K562 (cell line): ENCODE data around the gene OCSTAMP. TPM values are rescaled to one million over a fixed set of nuclear protein-coding genes. Genes with fewer than 3 reads are reported as not detected.

Source experiments
- ATAC-seq: fragments of 200-7000 bp; cut with Tn5 transposase; 3 replicates; pipeline ENCODE4 v1.9.1; 2020; ENCODE audit warnings: moderate library complexity
- BruUV-seq: library from RNA; stranded (reverse); fragments of 400-500 nt; replicated peaks from 2 replicates; lab custom pipeline; 2021; lab: Mats Ljungman, UMichigan
- CTCF ChIA-PET: fragments of 300-600 bp; formaldehyde crosslinking; extraction: SDS; loops from one replicate; lab custom pipeline; 2021; ENCODE audit warnings: low intra/inter-chr PET ratio; lab: Yijun Ruan, JAX
- POLR2A ChIA-PET: fragments of 300-600, 350-650 bp; sonication (Branson Sonifier 250); formaldehyde crosslinking; extraction: SDS; loops from one replicate; lab custom pipeline; 2021; ENCODE audit warnings: antibody characterized with exemption, inconsistent platforms; lab: Yijun Ruan, JAX
- DNase-seq, 4 experiments: peaks; one replicate each; pipeline versions ENCODE4 v3.0.0 to v3.0.0-alpha.2; 2011 to 2018; ENCODE audit warnings: low spot score in 3 of 4, mixed read lengths in 3 of 4; ENCODE audit errors: extremely low read depth in 1 of 4
- FAIRE-seq: peaks from 2 replicates; lab custom pipeline; 2011; peaks lifted over from hg19 to GRCh38; lab: Jason Lieb, UNC
- H2AFZ ChIP-seq: 2 replicates; pipeline ENCODE4 v1.6.0; 2011; ENCODE audit warnings: low read depth, low read length, control low read depth, inconsistent platforms
- H3K27ac ChIP-seq: fragments of 200-600 bp; 3 replicates; pipeline ENCODE4 v1.8.0; 2011; ENCODE audit warnings: low read depth, mild to moderate bottlenecking, control low read depth, inconsistent platforms, low read length, moderate library complexity, mixed read lengths; ENCODE audit errors: extremely low read depth
- H3K27me3 ChIP-seq, 2 experiments: fragments of 300-600 bp in 1 of 2; 2 replicates in 1 of 2; 3 replicates in 1 of 2; pipeline versions ENCODE4 v1.6.0 to v1.8.0; 2011; ENCODE audit warnings: inconsistent platforms in 2 of 2, low read length in 2 of 2, mild to moderate bottlenecking in 1 of 2, mixed read lengths in 1 of 2, moderate library complexity in 1 of 2; ENCODE audit not compliant: control insufficient read depth in 2 of 2, insufficient read depth in 2 of 2
- H3K36me3 ChIP-seq: fragments of 300-600 bp; 3 replicates; pipeline ENCODE4 v1.8.0; 2011; ENCODE audit warnings: mild to moderate bottlenecking, low read length, inconsistent platforms; ENCODE audit not compliant: control insufficient read depth, insufficient read depth
- H3K4me1 ChIP-seq, 2 experiments: fragments of 200-600 bp in 1 of 2; replicated peaks in 1 of 2; 2 replicates in 1 of 2; 3 replicates in 1 of 2; pipeline versions ENCODE4 v1.5.1 to v1.8.0; 2011; ENCODE audit warnings: inconsistent platforms in 2 of 2, low read length in 2 of 2, mild to moderate bottlenecking in 1 of 2, mixed read lengths in 1 of 2, moderate library complexity in 1 of 2; ENCODE audit not compliant: control insufficient read depth in 2 of 2, insufficient read depth in 2 of 2
- H3K4me2 ChIP-seq: 2 replicates; pipeline ENCODE4 v1.6.1; 2011; ENCODE audit warnings: low read length, control low read depth, inconsistent platforms, mixed read lengths; ENCODE audit not compliant: insufficient read depth
- H3K4me3 ChIP-seq: fragments of 200-600 bp; sonication (generic), shearing (Covaris generic); 2 replicates; pipeline ENCODE4 v1.5.1; 2016; ENCODE audit warnings: control low read depth, inconsistent platforms
- H3K79me2 ChIP-seq: fragments of 200-600 bp; 3 replicates; pipeline ENCODE4 v1.8.0; 2011; ENCODE audit warnings: low read length, inconsistent platforms; ENCODE audit not compliant: control insufficient read depth, insufficient read depth
- H3K9ac ChIP-seq, 2 experiments: 2 replicates each; pipeline versions ENCODE4 v1.6.0 to v1.6.1; 2011; ENCODE audit warnings: low read depth in 2 of 2, low read length in 2 of 2, control low read depth in 1 of 2, inconsistent platforms in 1 of 2, mild to moderate bottlenecking in 1 of 2, mixed read lengths in 1 of 2; ENCODE audit not compliant: insufficient read depth in 1 of 2
- H3K9me1 ChIP-seq: one replicate; pipeline ENCODE4 v1.6.0; 2011; ENCODE audit warnings: inconsistent platforms, mild to moderate bottlenecking, low read length, moderate library complexity; ENCODE audit not compliant: control insufficient read depth, insufficient read depth
- H3K9me3 ChIP-seq: replicated peaks from 2 replicates; pipeline ENCODE4 v1.5.1; 2011; ENCODE audit warnings: low read depth, low read length, inconsistent platforms; ENCODE audit not compliant: control insufficient read depth, insufficient read depth
- H4K20me1 ChIP-seq: replicated peaks from 2 replicates; pipeline ENCODE4 v1.6.1; 2011; ENCODE audit warnings: low read length, inconsistent platforms, mixed read lengths; ENCODE audit not compliant: control insufficient read depth, insufficient read depth
- ATF1 ChIP-seq, 2 experiments: fragments of 450-650 bp in 1 of 2; IDR thresholded peaks; 2 replicates each; pipeline ENCODE4 v1.6.1; 2016; ENCODE audit warnings: missing compliant biosample characterization in 1 of 2, missing genetic modification characterization in 1 of 2
- ATF7 ChIP-seq: fragments of 450-650 bp; IDR thresholded peaks from 2 replicates; pipeline ENCODE4 v1.7.1; 2014; ENCODE audit warnings: mild to moderate bottlenecking, moderate library complexity
- CHD1 ChIP-seq: fragments of 200-600 bp; sonication (generic); IDR thresholded peaks from one replicate; pipeline ENCODE4 v1.6.1; 2012; ENCODE audit warnings: mild to moderate bottlenecking, moderate library complexity, low read length, inconsistent platforms
- GTF2A2 ChIP-seq: IDR thresholded peaks from 2 replicates; pipeline ENCODE4 v1.6.1; 2016; ENCODE audit warnings: mild to moderate bottlenecking, missing genetic modification characterization, missing compliant biosample characterization
- HDAC1 ChIP-seq, 2 experiments: fragments of 450-650 bp; IDR thresholded peaks; 2 replicates each; pipeline ENCODE4 v1.6.1; 2016 to 2017; ENCODE audit warnings: inconsistent platforms in 1 of 2, mild to moderate bottlenecking in 1 of 2, moderate library complexity in 1 of 2
- SRSF9 ChIP-seq: fragments of 200-400 bp; formaldehyde crosslinking; IDR thresholded peaks from 2 replicates; pipeline ENCODE4 v1.6.1; 2017; ENCODE audit warnings: low read depth, low read length, borderline replicate concordance
- TARDBP ChIP-seq: fragments of 450-650 bp; IDR thresholded peaks from 2 replicates; pipeline ENCODE4 v1.6.1; 2016
- ZNF347 ChIP-seq: fragments of 450-650 bp; formaldehyde crosslinking; IDR thresholded peaks from 2 replicates; pipeline ENCODE4 v1.4.0; 2020; ENCODE audit warnings: low read depth, mild to moderate bottlenecking, moderate library complexity
- WGBS: fragments of 100-300 bp; shearing (Covaris generic); methylation state at CpG from one replicate; pipeline ENCODE4 v1.1.6; 2016; ENCODE audit warnings: low coverage, mixed read lengths; ENCODE audit not compliant: insufficient coverage; ENCODE audit errors: missing lambda C conversion rate; 5-methylcytosine and 5-hydroxymethylcytosine counted together
- in situ Hi-C: fragments of 300-500 bp; cut with MboI; formaldehyde crosslinking; loops from 4 replicates; pipeline ENCODE4 v1.15.0; 2018; ENCODE audit warnings: inconsistent platforms, mixed read lengths
- intact Hi-C: fragments of 100-400 bp; cut with micrococcal nuclease; formaldehyde crosslinking; loops from 2 replicates; pipeline ENCODE4 v1.14.2; 2022
- polyA plus RNA-seq, 8 experiments: library from polyadenylated mRNA; depleted of rRNA in 4 of 8; stranded (reverse) in 5 of 8; unstranded in 3 of 8; fragments of >200 nt; fragmentation: Nextera tagmentation in 2 of 8; fragmentation: Illumina TruSeq in 1 of 8; extraction: Ambion mirVana in 2 of 8; extraction: Trizol in 1 of 8; gene quantifications; 2 replicates each; pipeline versions ENCODE4 v1.2.1 to v1.2.3, GENCODE V29; 2011 to 2014; ENCODE audit warnings: inconsistent platforms in 1 of 8, missing spikeins in 1 of 8
- total RNA-seq, 7 experiments: library from RNA; depleted of rRNA in 6 of 7; stranded (reverse); fragments of >200 nt in 6 of 7; fragmentation: Illumina TruSeq in 2 of 7; extraction: Trizol in 2 of 7; gene quantifications; 2 replicates each; pipeline versions ENCODE4 v1.2.1 to v1.2.3, GENCODE V29; 2011 to 2021; ENCODE audit warnings: low replicate concordance in 1 of 7
- TF ChIP-seq, protein P1 (sequence below): fragments of 250-450 bp; sonication (Bioruptor Pico); IDR thresholded peaks from 2 replicates; pipeline ENCODE4 v1.8.0; 2021; ENCODE audit warnings: moderate library complexity, mild to moderate bottlenecking, inconsistent platforms
- TF ChIP-seq, protein P2 (sequence below), 2 experiments: IDR thresholded peaks in 1 of 2; conservative IDR thresholded peaks in 1 of 2; 2 replicates each; pipeline ENCODE4 v1.6.1; 2016; ENCODE audit warnings: low read depth in 2 of 2, mild to moderate bottlenecking in 1 of 2, missing compliant biosample characterization in 1 of 2, missing genetic modification characterization in 1 of 2, moderate library complexity in 1 of 2

Gene OCSTAMP
- total and polyA plus RNA-seq, 9 of the 15 experiments (the other 6 are each of a cell fraction or from before 2014, with no cell fraction given): not detected

DNA sequence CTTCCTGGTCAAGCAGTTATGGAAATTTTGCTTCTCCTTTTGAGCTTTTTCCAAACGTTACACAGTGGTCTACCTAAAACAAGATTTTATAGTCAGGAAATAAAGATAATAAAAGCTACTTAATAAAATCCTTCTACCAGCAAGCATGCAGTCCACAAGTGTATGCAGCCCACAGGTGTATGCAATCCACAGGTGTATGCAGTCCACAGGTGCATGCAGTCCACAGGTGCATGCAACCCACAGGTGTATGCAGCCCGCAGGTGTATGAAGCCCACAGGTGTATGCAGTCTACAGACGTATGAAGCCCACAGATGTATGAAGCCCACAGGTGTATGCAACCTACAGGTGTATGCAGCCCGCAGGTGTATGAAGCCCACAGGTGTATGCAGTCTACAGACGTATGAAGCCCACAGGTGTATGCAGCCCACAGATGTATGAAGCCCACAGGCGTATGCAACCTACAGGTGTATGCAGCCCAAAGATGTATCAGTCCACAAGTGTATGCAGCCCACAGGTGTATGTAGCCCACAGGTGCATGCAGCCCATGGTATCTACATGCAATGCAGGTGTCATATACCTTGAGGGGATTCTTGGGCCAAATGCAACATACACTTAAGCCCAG is 26.4 kb upstream of the OCSTAMP start:
- Histone ChIP-seq H3K4me2 (no peak overlapping the region), H3K27ac (no peak overlapping the region), H2AFZ (no peak overlapping the region), H3K9me1 (no peaks in the 10 kb centered on the region), H3K36me3 (no peaks in the 10 kb centered on the region), H3K4me1 (peaks cover 7 to 12% of the 10 kb centered on the region in 2 experiments; a peak in 3 of 5 replicates), H4K20me1 (no peaks in the 10 kb centered on the region; the same call in 1 of the 2 replicates), H3K79me2 (no peaks in the 10 kb centered on the region), H3K4me3 (no peak overlapping the region), H3K27me3 (no peaks in the 10 kb centered on the region), H3K9ac (no peak overlapping the region), H3K9me3 (no peaks in the 10 kb centered on the region)
- intact Hi-C loops: no loop called here
- POLR2A ChIA-PET: interaction anchor here (0.5 kb wide), 1 partner anchor 464 kb away, joined by 3 read pairs; no protein-coding TSS in a partner anchor
- no TSS peak for BruUV-seq
- in situ Hi-C loops: no loop called here
- WGBS: 53% methylated on average over 6 of the region's 6 CpGs
- ATAC-seq (no peak), FAIRE-seq (no peak), DNase-seq (no peak)
- no peak for TF ChIP-seq ATF7
- CTCF ChIA-PET: no interaction called here

DNA sequence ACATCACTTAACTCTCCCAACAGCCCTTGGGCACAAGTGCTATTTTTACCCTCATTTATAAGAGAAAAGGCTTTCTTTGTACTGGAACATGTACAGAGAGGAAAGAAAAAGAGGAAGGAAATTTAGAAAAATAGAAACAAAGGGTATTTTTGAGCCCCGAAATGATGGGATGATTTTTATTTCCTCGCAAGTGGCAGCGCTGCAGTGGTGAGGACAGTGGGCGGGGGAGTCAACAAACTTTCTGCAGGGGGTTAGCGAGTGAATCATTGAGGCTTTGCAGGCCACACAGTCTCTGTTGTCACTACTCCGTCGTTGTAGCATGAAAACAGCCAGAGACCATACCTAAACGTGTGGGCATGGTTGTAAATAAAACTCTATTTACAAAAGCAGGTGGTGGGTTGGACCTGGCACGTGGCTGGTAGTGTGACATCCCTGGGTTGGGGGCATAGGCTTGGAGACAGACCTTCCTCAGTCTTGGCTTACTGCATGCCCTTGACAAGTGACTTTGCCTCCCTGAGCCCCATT is 25.5 kb upstream of the OCSTAMP start:
- H4K20me1 ChIP-seq: no peaks in the 10 kb centered on the region; the same call in 1 of the 2 replicates
- FAIRE-seq (no peak), ATAC-seq (no peak), DNase-seq (no peak)
- H3K27ac ChIP-seq: no peak overlapping the region
- intact Hi-C loops (no loop called here), in situ Hi-C loops (no loop called here)
- 41% methylated on average over 9 of the region's 9 CpGs for WGBS
- no peaks in the 10 kb centered on the region for H3K27me3 ChIP-seq
- H3K79me2 ChIP-seq: no peaks in the 10 kb centered on the region
- H3K9me1 ChIP-seq: no peaks in the 10 kb centered on the region
- ChIA-PET CTCF (no interaction called here), POLR2A (interaction anchor here (0.5 to 1.3 kb wide), 2 partner anchors 26 to 463 kb away, joined by 3 read pairs; no protein-coding TSS in a partner anchor)
- peaks cover 7 to 12% of the 10 kb centered on the region in 2 experiments; a peak in 3 of 5 replicates for H3K4me1 ChIP-seq
- no TSS peak for BruUV-seq
- no peak overlapping the region for H3K4me2 ChIP-seq
- no peaks in the 10 kb centered on the region for H3K36me3 ChIP-seq
- no peak overlapping the region for H2AFZ ChIP-seq
- TF ChIP-seq, protein P1, sequence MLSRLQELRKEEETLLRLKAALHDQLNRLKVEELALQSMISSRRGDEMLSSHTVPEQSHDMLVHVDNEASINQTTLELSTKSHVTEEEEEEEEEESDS (CRISPR knock-in tag): no peak
- TF ChIP-seq, protein P2, sequence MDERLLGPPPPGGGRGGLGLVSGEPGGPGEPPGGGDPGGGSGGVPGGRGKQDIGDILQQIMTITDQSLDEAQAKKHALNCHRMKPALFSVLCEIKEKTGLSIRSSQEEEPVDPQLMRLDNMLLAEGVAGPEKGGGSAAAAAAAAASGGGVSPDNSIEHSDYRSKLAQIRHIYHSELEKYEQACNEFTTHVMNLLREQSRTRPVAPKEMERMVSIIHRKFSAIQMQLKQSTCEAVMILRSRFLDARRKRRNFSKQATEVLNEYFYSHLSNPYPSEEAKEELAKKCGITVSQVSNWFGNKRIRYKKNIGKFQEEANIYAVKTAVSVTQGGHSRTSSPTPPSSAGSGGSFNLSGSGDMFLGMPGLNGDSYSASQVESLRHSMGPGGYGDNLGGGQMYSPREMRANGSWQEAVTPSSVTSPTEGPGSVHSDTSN (CRISPR knock-in tag; IDR thresholded peaks at IDR 0.05; ENCODE audit: low read depth): no peak
- TF ChIP-seq, protein P2 (tag; conservative IDR thresholded peaks at IDR 0.05; ENCODE audit: low read depth): no peak
- no peak for TF ChIP-seq HDAC1 (IDR thresholded peaks at IDR 0.05)
- no peak for TF ChIP-seq SRSF9
- TF ChIP-seq ZNF347 (CRISPR knock-in tag): no peak
- TF ChIP-seq ATF1 (CRISPR knock-in tag; IDR thresholded peaks at IDR 0.05): no peak
- TF ChIP-seq ATF1 (tag; IDR thresholded peaks at IDR 0.05): no peak
- TF ChIP-seq CHD1: no peak
- no peak for TF ChIP-seq GTF2A2
- TF ChIP-seq TARDBP: no peak
- H3K9me3 ChIP-seq: peaks cover 2% of the 10 kb centered on the region; the same call in 1 of the 2 replicates
- no peak overlapping the region for H3K4me3 ChIP-seq
- H3K9ac ChIP-seq: no peak overlapping the region
